HepG2 (cell line): ENCODE data around the gene TEX26. TPM values are rescaled to one million over a fixed set of nuclear protein-coding genes. Genes with fewer than 3 reads are reported as not detected.

Experiments used
- ATAC-seq: fragments of 200-7000 bp; cut with Tn5 transposase; 3 replicates; pipeline ENCODE4 v1.9.1; 2020; ENCODE audit warnings: mild to moderate bottlenecking, moderate library complexity
- BruUV-seq: library from RNA; stranded (reverse); fragments of 400-500 nt; replicated peaks from 2 replicates; lab custom pipeline; 2021; lab: Mats Ljungman, UMichigan
- CTCF ChIA-PET: fragments of 300-600 bp; formaldehyde crosslinking; extraction: SDS; loops from one replicate; lab custom pipeline; 2021; ENCODE audit warnings: low total read pairs, inconsistent platforms, low intra/inter-chr PET ratio; lab: Yijun Ruan, JAX
- POLR2A ChIA-PET: fragments of 350-600 bp; sonication (Branson Sonifier 250); formaldehyde crosslinking; loops from one replicate; lab custom pipeline; 2020; ENCODE audit warnings: antibody characterized with exemption, inconsistent platforms; lab: Yijun Ruan, JAX
- DNase-seq: peaks from one replicate; pipeline ENCODE4 v3.0.0-alpha.2; 2015; ENCODE audit warnings: low spot score
- FAIRE-seq: peaks from 3 replicates; lab custom pipeline; 2011; peaks lifted over from hg19 to GRCh38; lab: Jason Lieb, UNC
- H2AFZ ChIP-seq: one replicate; pipeline ENCODE4 v1.6.1; 2011; ENCODE audit warnings: low read length, inconsistent platforms
- H3K27ac ChIP-seq: fragments of 300-600 bp; 3 replicates; pipeline ENCODE4 v1.8.0; 2011; ENCODE audit warnings: mixed run types, mild to moderate bottlenecking, mixed read lengths, low read length, inconsistent platforms; ENCODE audit not compliant: insufficient read depth; ENCODE audit errors: extremely low read length
- H3K27me3 ChIP-seq, 2 experiments: fragments of 200-600 bp in 1 of 2; 2 replicates in 1 of 2; 3 replicates in 1 of 2; pipeline versions ENCODE4 v1.6.0 to v1.8.0; 2011; ENCODE audit warnings: low read length in 2 of 2, mild to moderate bottlenecking in 2 of 2, moderate library complexity in 2 of 2, inconsistent platforms in 1 of 2; ENCODE audit not compliant: insufficient read depth in 2 of 2, control insufficient read depth in 1 of 2
- H3K36me3 ChIP-seq, 2 experiments: fragments of 200-600 bp in 1 of 2; replicated peaks in 1 of 2; 2 replicates in 1 of 2; 3 replicates in 1 of 2; pipeline versions ENCODE4 v1.5.1 to v1.8.0; 2011; ENCODE audit warnings: low read length in 2 of 2, inconsistent platforms in 1 of 2; ENCODE audit not compliant: insufficient read depth in 2 of 2, control insufficient read depth in 1 of 2
- H3K4me1 ChIP-seq: 2 replicates; pipeline ENCODE4 v1.5.1; 2012; ENCODE audit warnings: low read length, inconsistent platforms; ENCODE audit not compliant: insufficient read depth
- H3K4me2 ChIP-seq: 2 replicates; pipeline ENCODE4 v1.6.0; 2011; ENCODE audit warnings: low read depth, low read length, inconsistent platforms
- H3K4me3 ChIP-seq, 3 experiments: fragments of 200-600 bp in 1 of 3; sonication (generic), shearing (Covaris generic) in 1 of 3; replicated peaks in 1 of 3; 2 replicates each; pipeline ENCODE4 v1.5.1; 2011 to 2016; ENCODE audit warnings: low read length in 3 of 3, inconsistent platforms in 2 of 3, low read depth in 2 of 3, mild to moderate bottlenecking in 2 of 3, control low read depth in 1 of 3, mixed read lengths in 1 of 3; ENCODE audit not compliant: insufficient read depth in 1 of 3
- H3K79me2 ChIP-seq: one replicate; pipeline ENCODE4 v1.6.1; 2011; ENCODE audit warnings: low read length, inconsistent platforms; ENCODE audit not compliant: insufficient read depth
- H3K9ac ChIP-seq: 2 replicates; pipeline ENCODE4 v1.6.0; 2011; ENCODE audit warnings: mild to moderate bottlenecking, low read depth, low read length, inconsistent platforms; ENCODE audit not compliant: insufficient read depth
- H3K9me3 ChIP-seq: 2 replicates; pipeline ENCODE4 v1.5.1; 2012; ENCODE audit warnings: mild to moderate bottlenecking, low read length
- H4K20me1 ChIP-seq: 2 replicates; pipeline ENCODE4 v1.6.0; 2011; ENCODE audit warnings: inconsistent platforms, mild to moderate bottlenecking, low read length, moderate library complexity; ENCODE audit not compliant: insufficient read depth
- DRAP1 ChIP-seq: IDR thresholded peaks from 2 replicates; pipeline ENCODE4 v1.6.1; 2016; ENCODE audit warnings: missing genetic modification reagents, missing compliant biosample characterization
- EP300 ChIP-seq, 3 experiments: sonication (generic) in 1 of 3; formaldehyde crosslinking in 1 of 3; IDR thresholded peaks; 2 replicates each; pipeline versions ENCODE4 v1.5.1 to v1.6.1; 2011 to 2020; ENCODE audit warnings: low read depth in 2 of 3, low read length in 2 of 3, borderline replicate concordance in 1 of 3, improper control_type of control experiment in 1 of 3, mild to moderate bottlenecking in 1 of 3, missing genetic modification reagents in 1 of 3, moderate library complexity in 1 of 3
- RFX5 ChIP-seq: IDR thresholded peaks from 2 replicates; pipeline ENCODE4 v1.6.1; 2011; ENCODE audit warnings: low read depth, low read length, improper control_type of control experiment
- RXRA ChIP-seq: sonication (generic); formaldehyde crosslinking; IDR thresholded peaks from 2 replicates; pipeline ENCODE4 v1.5.1; 2020; ENCODE audit warnings: missing genetic modification reagents
- ZNF407 ChIP-seq: sonication (generic); formaldehyde crosslinking; IDR thresholded peaks from one replicate; pipeline ENCODE4 v1.5.1; 2020; ENCODE audit warnings: mild to moderate bottlenecking, missing genetic modification reagents; ENCODE audit errors: not compliant biosample characterization
- ZNF687 ChIP-seq: sonication (generic); formaldehyde crosslinking; IDR thresholded peaks from 2 replicates; pipeline ENCODE4 v1.5.1; 2020; ENCODE audit warnings: mild to moderate bottlenecking, missing genetic modification reagents, moderate library complexity
- ZSCAN21 ChIP-seq: sonication (generic); formaldehyde crosslinking; IDR thresholded peaks from 2 replicates; pipeline ENCODE4 v1.8.0; 2022; ENCODE audit warnings: mild to moderate bottlenecking, missing genetic modification reagents, moderate library complexity, borderline replicate concordance
- WGBS: methylation state at CpG from one replicate; pipeline ENCODE4 v1.1.6; 2017; ENCODE audit warnings: low lambda C conversion rate; 5-methylcytosine and 5-hydroxymethylcytosine counted together
- in situ Hi-C: cut with HindIII; loops from 2 replicates; pipeline ENCODE4 v1.10.0; 2017; ENCODE audit warnings: low pct_unique_long_range_greater_than_20kb; ENCODE audit not compliant: extremely low pct_ligation_motif_present
- intact Hi-C: fragments of 100-400 bp; cut with micrococcal nuclease; formaldehyde crosslinking; loops from one replicate; pipeline ENCODE4 v1.10.0; 2022; ENCODE audit not compliant: unreplicated experiment
- polyA plus RNA-seq, 8 experiments: library from polyadenylated mRNA; depleted of rRNA in 3 of 8; stranded (reverse) in 7 of 8; unstranded in 1 of 8; fragments of >200 nt; fragmentation: Illumina TruSeq in 4 of 8; extraction: Trizol in 4 of 8; gene quantifications; 2 replicates each; pipeline versions ENCODE4 v1.2.1 to v1.2.3, GENCODE V29; 2011 to 2016; ENCODE audit warnings: low read depth in 4 of 8, missing spikeins in 1 of 8, mixed read lengths in 1 of 8; ENCODE audit not compliant: insufficient read depth in 1 of 8
- total RNA-seq, 5 experiments: library from RNA; depleted of rRNA; stranded (reverse); fragments of >200 nt; fragmentation: Illumina TruSeq; extraction: Trizol; gene quantifications; 2 replicates each; pipeline ENCODE4 v1.2.3, GENCODE V29; 2016; ENCODE audit warnings: low read depth in 1 of 5

The TEX26 gene
- total and polyA plus RNA-seq, 2 of the 13 experiments (the other 11 are each of a cell fraction or from before 2014, with no cell fraction given) = not detected

DNA sequence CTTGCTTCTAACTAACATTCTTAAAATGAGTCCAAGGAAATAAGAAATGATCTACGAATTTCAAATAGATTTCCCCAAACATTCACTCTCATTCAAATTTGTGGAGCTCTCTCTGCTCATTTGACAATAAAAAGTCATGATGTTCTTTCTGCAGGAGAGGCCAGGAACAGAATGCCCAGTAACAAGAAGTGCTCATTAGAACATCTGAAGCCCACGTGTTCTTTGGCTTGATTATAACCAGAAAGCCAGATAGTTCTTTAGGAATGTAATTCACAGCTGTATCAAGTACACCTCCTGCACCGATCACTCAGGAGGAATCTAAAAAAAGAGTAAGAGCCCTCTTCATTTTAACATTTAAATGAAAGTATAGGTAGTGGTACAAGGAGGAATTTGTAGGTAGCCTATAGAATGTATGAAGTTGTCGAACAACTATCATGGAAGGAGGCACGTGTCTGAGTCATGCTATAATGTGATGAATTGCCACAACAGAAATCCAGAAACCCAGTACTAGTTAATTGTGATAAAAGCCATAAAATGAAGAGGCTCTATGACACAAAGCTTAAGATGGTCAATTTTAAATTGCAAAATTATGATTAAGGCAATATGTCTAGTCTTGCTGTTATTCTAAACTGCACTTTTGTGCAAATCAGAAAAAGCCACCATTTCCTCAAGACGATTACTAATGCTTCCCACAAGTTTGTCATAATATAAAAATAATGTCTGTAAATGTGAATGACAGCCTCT lies 13.6 kb upstream of the TEX26 start:
- H3K4me3 ChIP-seq = no peak overlapping the region
- FAIRE-seq = no peak
- TF ChIP-seq ZSCAN21 (CRISPR knock-in tag) (no peak), ZNF407 (CRISPR knock-in tag) (no peak), RFX5 (no peak), EP300 (IDR thresholded peaks at IDR 0.05; ENCODE audit: low read depth in 2 of 2, low read length in 2 of 2) (no peak), EP300 (CRISPR knock-in tag; IDR thresholded peaks at IDR 0.05; ENCODE audit: borderline replicate concordance) (no peak), DRAP1 (CRISPR knock-in tag) (no peak), ZNF687 (CRISPR knock-in tag) (no peak), RXRA (CRISPR knock-in tag) (no peak)

More for the DNA sequence above, 13.6 kb upstream of the TEX26 start:
- in situ Hi-C loops = no loop called here
- Histone ChIP-seq H2AFZ (no peak overlapping the region), H3K27ac (no peak overlapping the region), H3K4me2 (no peak overlapping the region), H3K27me3 (no peaks in the 10 kb centered on the region), H3K4me1 (peaks cover 11% of the 10 kb centered on the region), H3K9ac (no peak overlapping the region), H3K36me3 (no peaks in the 10 kb centered on the region), H3K9me3 (no peaks in the 10 kb centered on the region), H4K20me1 (no peaks in the 10 kb centered on the region), H3K79me2 (no peaks in the 10 kb centered on the region)
- ATAC-seq (no peak), DNase-seq (no peak)
- CTCF ChIA-PET = no interaction called here
- intact Hi-C loops = no loop called here
- WGBS = 25% methylated on average over 6 of the region's 6 CpGs
- POLR2A ChIA-PET = no interaction called here
- BruUV-seq = no TSS peak
